ENCODE data around the gene PXT1.

GRCh38 chr6:36389353-36389752 lies 53.3 kb downstream of the PXT1 start:
- no peak for TF ChIP-seq POLR2AphosphoS5 (IDR thresholded peaks at IDR 0.05)
- no peak for TF ChIP-seq CTCF (IDR thresholded peaks at IDR 0.05)
- no peak for TF ChIP-seq POLR2A (IDR thresholded peaks at IDR 0.05)
- no peak for TF ChIP-seq EP300 (IDR thresholded peaks at IDR 0.05)
